HG02678 (cell line): ENCODE measurements around the gene BCKDHA.

Experiments
- ATAC-seq: cut with Tn5 transposase; IDR thresholded peaks from one replicate; pipeline ENCODE4 v1.9.1; 2021; ENCODE audit warnings: mild to moderate bottlenecking, moderate library complexity; ENCODE audit not compliant: unreplicated experiment

Gene BCKDHA

GRCh38 chr19:41397086-41398049 is at the start of gene BCKDHA, which contains the start of gene EXOSC5:
Gene BCKDHA, plus strand, starts transcription at chr19:41397818. Its CDS starts 10 bp downstream, at chr19:41397828.
Gene EXOSC5, minus strand, starts transcription at chr19:41397359. Its CDS starts 31 bp downstream, at chr19:41397328.
- ATAC-seq, result peak; percentile 89

- ATAC-seq, result no peak
Observed at GRCh38 chr19:41350735-41351338, 46.8 kb upstream of the BCKDHA start.

GRCh38 chr19:41351339-41352245 is 46.0 kb upstream of the BCKDHA start:
- peak; percentile 48 for ATAC-seq

- no peak for ATAC-seq
Observed at GRCh38 chr19:41352279-41352608, 45.4 kb upstream of the BCKDHA start.

- no peak for ATAC-seq
Observed at GRCh38 chr19:41352609-41353465, 44.8 kb upstream of the BCKDHA start.

- ATAC-seq, result peak; percentile 47
Observed at GRCh38 chr19:41353466-41354342, 43.9 kb upstream of the BCKDHA start, which contains the start of gene TGFB1. Gene TGFB1, minus strand, starts transcription at chr19:41353922. Its CDS starts 878 bp downstream, at chr19:41353044.

GRCh38 chr19:41354343-41354953 is 43.2 kb upstream of the BCKDHA start:
- ATAC-seq, result no peak

- ATAC-seq, result no peak
Observed at GRCh38 chr19:41355035-41355434, 42.6 kb upstream of the BCKDHA start.

GRCh38 chr19:41355802-41356201 is 41.8 kb upstream of the BCKDHA start:
- ATAC-seq, result no peak

GRCh38 chr19:41356984-41357739 is 40.5 kb upstream of the BCKDHA start:
- no peak for ATAC-seq

GRCh38 chr19:41357746-41358145 is 39.9 kb upstream of the BCKDHA start:
- ATAC-seq, result no peak

GRCh38 chr19:41359741-41360140 is 37.9 kb upstream of the BCKDHA start:
- no peak for ATAC-seq

- ATAC-seq, result no peak
Observed at GRCh38 chr19:41362143-41362847, 35.3 kb upstream of the BCKDHA start.

- no peak for ATAC-seq
Observed at GRCh38 chr19:41363371-41363752, 34.3 kb upstream of the BCKDHA start.

GRCh38 chr19:41363753-41364523 is 33.7 kb upstream of the BCKDHA start, which contains the start of gene B9D2:
Gene B9D2, minus strand, starts transcription at chr19:41364149. Its CDS starts 630 bp downstream, at chr19:41363519.
- peak; percentile 88 for ATAC-seq
